ENCODE results near the gene CABP4.

CABP4 gene

DNA sequence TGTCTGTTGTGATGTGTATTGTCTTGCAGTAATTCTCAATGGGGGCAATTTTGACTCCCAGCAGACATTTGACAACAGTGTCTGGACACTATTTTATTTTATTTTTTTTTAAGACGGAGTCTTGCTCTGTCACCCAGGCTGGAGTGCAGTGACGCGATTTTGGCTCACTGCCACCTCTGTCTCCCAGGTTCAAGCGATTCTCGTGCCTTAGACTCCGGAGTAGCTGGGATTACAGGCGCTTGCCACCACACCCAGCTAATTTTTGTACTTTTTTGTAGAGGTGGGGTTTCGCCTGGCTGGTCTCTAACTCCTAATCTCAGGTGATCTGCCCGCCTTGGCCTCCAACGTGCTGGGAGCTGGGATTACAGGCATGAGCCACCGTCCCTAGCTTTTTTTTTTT, 25.4 kb upstream of the CABP4 start:
- Histone ChIP-seq H3K4me1 (ENCODE audit: control insufficient read depth, insufficient read depth, low read length, unreplicated experiment) (peaks cover 8% of the 10 kb centered on the region), H3K36me3 (ENCODE audit: insufficient read depth, low read length) (no peaks in the 10 kb centered on the region), H3K79me2 (ENCODE audit: control insufficient read depth, insufficient read depth, low read length, unreplicated experiment) (peaks cover 16% of the 10 kb centered on the region), H3K27me3 (ENCODE audit: insufficient read depth, low read length) (no peaks in the 10 kb centered on the region), H3K4me3 (ENCODE audit: low read depth, low read length) (peak overlapping the region; percentile 88), H3K27ac (ENCODE audit: low read depth, low read length) (no peak overlapping the region), H2AFZ (ENCODE audit: low read length, unreplicated experiment) (no peak overlapping the region)

DNA sequence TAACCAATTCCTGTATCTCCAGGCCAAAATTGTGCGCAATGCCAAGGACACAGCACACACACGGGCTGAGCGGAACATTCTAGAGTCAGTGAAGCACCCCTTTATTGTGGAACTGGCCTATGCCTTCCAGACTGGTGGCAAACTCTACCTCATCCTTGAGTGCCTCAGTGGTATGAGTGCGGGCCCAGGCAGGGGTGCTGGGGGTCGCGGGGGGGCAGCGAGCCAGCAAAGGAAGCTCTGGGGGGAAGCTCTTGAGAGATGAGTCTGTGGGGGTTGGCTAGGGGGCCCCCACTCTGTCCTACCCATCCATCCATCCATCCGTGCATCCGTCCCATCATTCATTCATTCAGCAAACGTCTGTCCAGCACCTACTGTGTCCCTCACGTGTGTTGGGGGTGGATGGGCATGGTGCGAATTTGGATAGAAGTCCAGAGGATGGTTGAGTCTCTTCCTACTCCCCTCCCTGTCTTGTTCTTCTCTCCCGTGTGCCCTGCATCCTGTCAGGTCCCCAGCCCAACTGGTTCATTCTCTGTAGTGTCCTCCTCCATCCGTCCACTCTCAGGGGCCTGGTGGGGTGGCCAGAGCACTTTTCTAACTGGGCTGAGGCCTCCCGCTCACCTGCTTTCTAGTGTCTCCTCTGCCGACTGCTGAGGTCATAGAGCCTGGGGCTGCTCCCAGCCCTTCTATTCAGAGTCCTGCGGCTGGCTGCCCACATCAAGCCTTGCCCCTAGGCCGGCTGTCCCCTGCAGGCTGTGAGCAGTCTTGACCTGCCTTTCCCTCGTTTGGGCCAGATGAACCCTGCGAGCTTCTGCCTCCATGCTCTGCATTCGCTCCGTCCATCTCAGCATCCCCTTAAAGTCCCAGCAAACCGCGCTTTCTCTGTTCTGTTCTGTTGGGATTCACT, 23.6 kb upstream of the CABP4 start:
- Histone ChIP-seq H3K36me3 (ENCODE audit: insufficient read depth, low read length) (no peaks in the 10 kb centered on the region), H3K27ac (ENCODE audit: low read depth, low read length) (no peak overlapping the region)

DNA sequence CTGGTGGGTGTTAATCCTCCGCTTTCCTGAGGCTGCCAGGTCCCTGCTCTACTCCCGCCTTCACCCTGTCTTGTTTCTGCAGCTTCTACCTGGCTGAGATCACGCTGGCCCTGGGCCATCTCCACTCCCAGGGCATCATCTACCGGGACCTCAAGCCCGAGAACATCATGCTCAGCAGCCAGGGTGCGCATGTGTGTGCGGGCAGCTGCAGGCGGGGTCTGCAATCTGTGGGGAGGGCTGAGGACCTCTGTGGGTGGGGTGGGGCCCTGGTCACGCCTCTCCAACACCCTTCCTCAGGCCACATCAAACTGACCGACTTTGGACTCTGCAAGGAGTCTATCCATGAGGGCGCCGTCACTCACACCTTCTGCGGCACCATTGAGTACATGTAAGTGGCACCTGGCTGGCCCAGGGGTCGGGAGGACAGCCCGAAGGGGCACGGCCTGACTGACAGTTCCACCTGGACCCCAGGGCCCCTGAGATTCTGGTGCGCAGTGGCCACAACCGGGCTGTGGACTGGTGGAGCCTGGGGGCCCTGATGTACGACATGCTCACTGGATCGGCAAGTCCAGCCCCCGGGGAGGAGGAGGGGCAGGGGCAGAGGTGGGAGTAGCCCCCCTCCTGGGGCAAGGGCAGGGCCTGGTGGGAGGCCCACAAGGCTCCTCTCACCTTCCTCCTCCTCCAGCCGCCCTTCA, 22.4 kb upstream of the CABP4 start:
- Histone ChIP-seq H3K4me3 (ENCODE audit: low read depth, low read length) (no peak overlapping the region), H3K4me1 (ENCODE audit: control insufficient read depth, insufficient read depth, low read length, unreplicated experiment) (peaks cover 8% of the 10 kb centered on the region), H3K36me3 (ENCODE audit: insufficient read depth, low read length) (no peaks in the 10 kb centered on the region), H3K79me2 (ENCODE audit: control insufficient read depth, insufficient read depth, low read length, unreplicated experiment) (peaks cover 16% of the 10 kb centered on the region), H2AFZ (ENCODE audit: low read length, unreplicated experiment) (no peak overlapping the region), H3K27ac (ENCODE audit: low read depth, low read length) (no peak overlapping the region), H3K27me3 (ENCODE audit: insufficient read depth, low read length) (no peaks in the 10 kb centered on the region)

More for the DNA sequence above, 23.6 kb upstream of the CABP4 start:
- Histone ChIP-seq H3K27me3 (ENCODE audit: insufficient read depth, low read length) (no peaks in the 10 kb centered on the region), H3K79me2 (ENCODE audit: control insufficient read depth, insufficient read depth, low read length, unreplicated experiment) (peaks cover 16% of the 10 kb centered on the region), H3K4me1 (ENCODE audit: control insufficient read depth, insufficient read depth, low read length, unreplicated experiment) (peaks cover 8% of the 10 kb centered on the region), H3K4me3 (ENCODE audit: low read depth, low read length) (no peak overlapping the region), H2AFZ (ENCODE audit: low read length, unreplicated experiment) (no peak overlapping the region)

DNA sequence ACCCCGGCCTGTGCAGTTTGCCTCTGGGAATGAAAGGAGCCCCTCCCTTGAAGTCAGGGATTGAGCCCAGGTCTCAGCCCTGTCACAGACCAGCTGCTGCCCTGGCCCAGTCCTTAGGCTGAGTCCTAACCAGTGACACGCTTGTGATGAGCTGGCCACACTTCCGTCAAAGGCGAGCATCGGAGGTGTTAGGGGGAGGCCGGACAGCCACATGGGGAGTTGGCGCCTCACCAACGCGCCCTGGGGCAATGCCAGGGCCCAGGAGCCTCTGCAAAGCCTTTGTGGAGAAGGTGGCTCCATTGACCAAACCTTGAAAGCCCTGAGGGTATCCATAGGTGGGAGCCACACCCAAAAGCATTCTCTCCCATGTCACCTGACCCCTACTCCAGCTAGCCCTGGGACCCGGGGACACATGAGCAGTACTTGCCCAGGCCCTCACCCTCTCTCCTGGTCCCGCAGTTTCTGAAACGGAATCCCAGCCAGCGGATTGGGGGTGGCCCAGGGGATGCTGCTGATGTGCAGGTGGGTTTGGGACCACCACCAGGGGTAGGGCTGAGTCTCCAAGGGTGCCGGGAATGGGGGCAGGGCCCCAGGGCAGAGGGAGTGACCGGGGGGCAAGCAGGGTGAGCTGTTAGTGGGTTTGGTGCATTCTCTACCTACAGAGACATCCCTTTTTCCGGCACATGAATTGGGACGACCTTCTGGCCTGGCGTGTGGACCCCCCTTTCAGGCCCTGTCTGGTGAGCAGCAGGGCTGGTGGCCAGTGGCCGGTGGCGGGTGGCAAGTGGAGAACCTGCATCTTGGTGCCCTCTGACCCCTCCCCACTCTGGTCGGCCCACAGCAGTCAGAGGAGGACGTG, 21.4 kb upstream of the CABP4 start:
- no peak overlapping the region for H3K27ac ChIP-seq (ENCODE audit: low read depth, low read length)
- H3K4me1 ChIP-seq (ENCODE audit: control insufficient read depth, insufficient read depth, low read length, unreplicated experiment) = peaks cover 8% of the 10 kb centered on the region
- H3K79me2 ChIP-seq (ENCODE audit: control insufficient read depth, insufficient read depth, low read length, unreplicated experiment) = peaks cover 12% of the 10 kb centered on the region
- no peak overlapping the region for H3K4me3 ChIP-seq (ENCODE audit: low read depth, low read length)
- no peaks in the 10 kb centered on the region for H3K27me3 ChIP-seq (ENCODE audit: insufficient read depth, low read length)
- no peaks in the 10 kb centered on the region for H3K36me3 ChIP-seq (ENCODE audit: insufficient read depth, low read length)
- H2AFZ ChIP-seq (ENCODE audit: low read length, unreplicated experiment) = no peak overlapping the region

DNA sequence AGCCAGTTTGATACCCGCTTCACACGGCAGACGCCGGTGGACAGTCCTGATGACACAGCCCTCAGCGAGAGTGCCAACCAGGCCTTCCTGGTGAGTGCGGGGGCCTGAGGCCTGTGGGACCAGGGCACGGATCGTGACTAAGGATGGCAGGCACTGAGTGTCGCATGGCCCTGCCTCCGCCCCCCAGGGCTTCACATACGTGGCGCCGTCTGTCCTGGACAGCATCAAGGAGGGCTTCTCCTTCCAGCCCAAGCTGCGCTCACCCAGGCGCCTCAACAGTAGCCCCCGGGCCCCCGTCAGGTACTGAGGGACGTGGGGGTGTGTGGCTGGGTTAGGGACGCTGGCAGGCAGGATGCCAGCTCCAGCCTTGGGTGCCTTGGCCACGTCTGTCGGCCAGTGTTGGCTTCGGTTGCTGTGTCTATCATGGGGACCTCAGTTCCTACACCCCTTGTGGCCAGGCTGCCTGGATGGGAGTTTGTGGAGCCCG, 20.7 kb upstream of the CABP4 start:
- H3K27ac ChIP-seq (ENCODE audit: low read depth, low read length) = no peak overlapping the region
- no peaks in the 10 kb centered on the region for H3K36me3 ChIP-seq (ENCODE audit: insufficient read depth, low read length)
- peaks cover 3% of the 10 kb centered on the region for H3K4me1 ChIP-seq (ENCODE audit: control insufficient read depth, insufficient read depth, low read length, unreplicated experiment)
- no peaks in the 10 kb centered on the region for H3K27me3 ChIP-seq (ENCODE audit: insufficient read depth, low read length)
- peaks cover 5% of the 10 kb centered on the region for H3K79me2 ChIP-seq (ENCODE audit: control insufficient read depth, insufficient read depth, low read length, unreplicated experiment)
- H2AFZ ChIP-seq (ENCODE audit: low read length, unreplicated experiment) = no peak overlapping the region
- H3K4me3 ChIP-seq (ENCODE audit: low read depth, low read length) = no peak overlapping the region

DNA sequence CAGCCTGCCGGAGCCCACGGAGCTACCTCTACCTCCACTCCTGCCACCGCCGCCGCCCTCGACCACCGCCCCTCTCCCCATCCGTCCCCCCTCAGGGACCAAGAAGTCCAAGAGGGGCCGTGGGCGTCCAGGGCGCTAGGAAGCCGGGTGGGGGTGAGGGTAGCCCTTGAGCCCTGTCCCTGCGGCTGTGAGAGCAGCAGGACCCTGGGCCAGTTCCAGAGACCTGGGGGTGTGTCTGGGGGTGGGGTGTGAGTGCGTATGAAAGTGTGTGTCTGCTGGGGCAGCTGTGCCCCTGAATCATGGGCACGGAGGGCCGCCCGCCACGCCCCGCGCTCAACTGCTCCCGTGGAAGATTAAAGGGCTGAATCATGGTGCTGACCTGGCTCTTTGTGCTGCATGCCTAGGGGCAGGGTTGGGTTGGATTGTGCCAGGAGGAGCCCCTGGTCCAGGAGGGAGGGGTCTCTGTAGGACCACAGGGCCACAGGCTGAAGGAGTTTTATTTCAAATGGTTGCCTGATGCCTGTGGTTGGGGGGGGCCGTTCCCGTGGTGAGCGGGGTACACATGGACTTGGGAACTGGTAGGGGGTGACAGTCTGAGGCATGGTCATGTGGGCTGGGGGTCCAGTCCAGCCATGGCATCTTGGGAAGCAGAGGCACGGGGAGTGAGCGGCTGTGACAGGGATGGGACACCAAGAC, 20.0 kb upstream of the CABP4 start:
- Histone ChIP-seq H2AFZ (ENCODE audit: low read length, unreplicated experiment) (no peak overlapping the region), H3K4me1 (ENCODE audit: control insufficient read depth, insufficient read depth, low read length, unreplicated experiment) (no peaks in the 10 kb centered on the region), H3K79me2 (ENCODE audit: control insufficient read depth, insufficient read depth, low read length, unreplicated experiment) (peaks cover under 1% of the 10 kb centered on the region), H3K27ac (ENCODE audit: low read depth, low read length) (no peak overlapping the region), H3K27me3 (ENCODE audit: insufficient read depth, low read length) (no peaks in the 10 kb centered on the region), H3K4me3 (ENCODE audit: low read depth, low read length) (no peak overlapping the region), H3K36me3 (ENCODE audit: insufficient read depth, low read length) (no peaks in the 10 kb centered on the region)

DNA sequence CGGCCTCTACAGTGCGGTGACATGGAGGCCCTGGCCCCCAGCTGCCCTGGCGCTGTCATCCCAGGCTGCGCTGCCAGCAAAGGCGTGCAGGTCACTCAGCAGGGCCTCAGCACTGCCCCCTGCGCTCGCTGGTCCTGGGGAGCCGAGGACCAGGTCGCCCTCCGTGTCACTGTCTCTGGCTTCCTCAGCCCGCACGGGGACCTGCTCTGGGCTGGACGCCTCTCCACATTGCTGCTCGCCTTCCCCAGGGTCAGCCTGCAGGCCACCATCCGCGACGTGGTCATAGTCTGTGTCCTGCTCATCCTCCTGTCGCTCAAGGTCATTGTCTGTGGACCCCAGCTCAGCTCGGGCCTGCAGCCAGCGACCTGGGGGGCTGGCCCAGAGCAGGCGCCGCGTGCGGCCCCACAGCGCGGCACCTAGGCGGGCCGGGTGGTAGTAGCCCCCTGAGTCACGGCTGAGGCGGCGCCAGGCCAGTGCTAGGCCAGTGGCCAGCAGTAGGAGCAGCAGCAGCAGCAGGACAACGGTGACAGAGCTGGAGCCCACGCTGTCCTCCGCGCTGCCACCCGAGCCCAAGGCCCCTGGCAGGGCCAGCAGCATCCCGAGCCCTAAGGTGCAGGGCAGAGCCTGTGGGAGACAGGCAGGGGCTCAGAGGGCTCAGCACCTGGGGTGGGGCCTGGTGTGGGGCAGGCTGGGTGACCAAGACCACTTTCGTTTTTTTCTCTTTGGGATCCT, 19.3 kb upstream of the CABP4 start:
- Histone ChIP-seq H2AFZ (ENCODE audit: low read length, unreplicated experiment) (no peak overlapping the region), H3K27me3 (ENCODE audit: insufficient read depth, low read length) (no peaks in the 10 kb centered on the region), H3K79me2 (ENCODE audit: control insufficient read depth, insufficient read depth, low read length, unreplicated experiment) (no peaks in the 10 kb centered on the region), H3K4me1 (ENCODE audit: control insufficient read depth, insufficient read depth, low read length, unreplicated experiment) (no peaks in the 10 kb centered on the region), H3K27ac (ENCODE audit: low read depth, low read length) (no peak overlapping the region), H3K36me3 (ENCODE audit: insufficient read depth, low read length) (no peaks in the 10 kb centered on the region), H3K4me3 (ENCODE audit: low read depth, low read length) (no peak overlapping the region)

DNA sequence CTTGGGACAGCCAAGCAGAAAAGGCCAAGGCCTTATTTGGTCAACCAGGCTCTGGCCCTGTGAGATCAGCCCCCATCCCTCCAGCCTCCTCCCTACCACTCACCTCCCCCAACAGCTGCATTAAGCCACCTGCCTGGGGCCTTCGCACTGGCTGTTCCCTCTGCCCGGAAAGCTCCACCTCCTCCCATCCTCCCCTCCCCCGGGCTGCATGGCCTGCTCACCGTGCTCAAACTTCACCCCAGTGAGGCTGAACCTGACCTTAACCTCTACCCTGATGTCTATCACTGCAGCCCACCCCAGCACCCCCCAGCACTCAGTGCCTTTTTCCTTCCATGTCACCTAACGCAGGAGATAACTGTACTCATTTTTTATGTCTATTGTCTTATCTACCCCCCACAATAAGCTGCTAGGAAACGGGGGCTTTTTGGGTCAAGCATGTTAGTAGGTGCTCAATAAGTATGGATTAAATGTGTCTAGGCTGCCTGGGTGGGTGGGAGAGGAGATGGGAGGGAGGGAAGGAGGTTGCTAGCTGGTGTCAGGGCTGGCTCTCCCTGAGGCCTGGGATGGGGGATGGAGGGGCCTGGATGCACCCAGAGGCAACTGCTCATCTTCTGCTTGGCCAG, 18.6 kb upstream of the CABP4 start:
- no peak overlapping the region for H3K27ac ChIP-seq (ENCODE audit: low read depth, low read length)
- H3K27me3 ChIP-seq (ENCODE audit: insufficient read depth, low read length) = no peaks in the 10 kb centered on the region
- no peak overlapping the region for H3K4me3 ChIP-seq (ENCODE audit: low read depth, low read length)
- H3K4me1 ChIP-seq (ENCODE audit: control insufficient read depth, insufficient read depth, low read length, unreplicated experiment) = no peaks in the 10 kb centered on the region
- no peaks in the 10 kb centered on the region for H3K79me2 ChIP-seq (ENCODE audit: control insufficient read depth, insufficient read depth, low read length, unreplicated experiment)
- H2AFZ ChIP-seq (ENCODE audit: low read length, unreplicated experiment) = no peak overlapping the region
- no peaks in the 10 kb centered on the region for H3K36me3 ChIP-seq (ENCODE audit: insufficient read depth, low read length)

DNA sequence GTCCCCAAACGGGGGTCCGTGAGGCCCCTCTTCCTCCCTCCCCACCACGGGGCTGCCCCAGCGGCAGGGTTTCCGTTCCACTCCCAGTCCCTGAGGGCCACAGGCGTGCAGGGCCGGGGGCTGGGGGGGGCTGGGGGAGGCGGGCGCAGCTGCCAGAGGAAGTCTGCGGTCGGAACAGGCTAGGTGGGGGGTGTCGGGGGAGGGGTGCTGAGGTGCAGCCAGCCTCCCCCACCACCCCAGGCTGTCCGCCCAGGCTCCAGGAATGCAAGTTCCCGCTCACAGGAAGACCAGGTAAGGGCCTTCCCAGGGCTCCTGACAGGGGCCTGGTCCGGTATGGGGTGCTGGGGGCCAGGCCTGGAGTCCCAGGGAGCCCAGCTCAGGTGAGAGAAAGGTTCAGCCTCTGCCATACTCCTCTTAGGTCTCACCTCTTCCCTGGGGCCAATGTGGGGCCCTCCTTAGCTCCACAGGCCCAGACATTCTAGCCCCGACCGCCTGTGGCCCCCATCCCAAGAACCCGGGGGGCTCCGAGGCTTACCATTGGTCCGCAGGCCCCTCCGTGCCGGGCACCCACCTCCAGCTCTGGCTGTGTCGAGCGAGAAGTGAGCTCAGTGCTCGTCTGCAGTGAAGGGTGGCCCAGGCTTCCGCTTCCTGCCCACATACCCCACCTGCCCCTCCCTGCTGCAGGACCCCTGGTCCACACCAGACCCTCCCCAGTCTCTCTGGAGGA, 17.9 kb upstream of the CABP4 start, which contains the start of gene PTPRCAP:
TSS of gene PTPRCAP (minus strand) at position 601 of the 727 bp plus-strand sequence. CDS start at position 538, 63 bp downstream.
- H3K27ac ChIP-seq (ENCODE audit: low read depth, low read length) = no peak within 1 kb of the TSS
- no peak within 1 kb of the TSS for H2AFZ ChIP-seq (ENCODE audit: low read length, unreplicated experiment)
- no peak within 1 kb of the TSS for H3K4me3 ChIP-seq (ENCODE audit: low read depth, low read length)
- H3K4me1 ChIP-seq (ENCODE audit: control insufficient read depth, insufficient read depth, low read length, unreplicated experiment) = peaks cover 1% of the 10 kb centered on the region
- no peaks in the 10 kb centered on the region for H3K79me2 ChIP-seq (ENCODE audit: control insufficient read depth, insufficient read depth, low read length, unreplicated experiment)
- H3K27me3 ChIP-seq (ENCODE audit: insufficient read depth, low read length) = no peaks in the 10 kb centered on the region
- no peaks in the 10 kb centered on the region for H3K36me3 ChIP-seq (ENCODE audit: insufficient read depth, low read length)

Data from ACC112 (cell line).